Endodermal cell (in vitro differentiated cells): ENCODE results near the gene SREBF1. TPM values are rescaled to one million over a fixed set of nuclear protein-coding genes. Genes with fewer than 3 reads are reported as not detected.

Experiments
- DNase-seq: peaks from one replicate; pipeline ENCODE4 v3.0.0-alpha.2; 2017
- H3K27ac ChIP-seq: 2 replicates; pipeline ENCODE4 v1.5.1; 2013; ENCODE audit warnings: mild to moderate bottlenecking, low read depth, low read length, moderate library complexity
- H3K27me3 ChIP-seq: 2 replicates; pipeline ENCODE4 v1.6.1; 2013; ENCODE audit warnings: mild to moderate bottlenecking, low read length, moderate library complexity; ENCODE audit not compliant: insufficient read depth, control insufficient read depth, poor library complexity, severe bottlenecking
- H3K36me3 ChIP-seq: 2 replicates; pipeline ENCODE4 v1.7.0; 2013; ENCODE audit warnings: mild to moderate bottlenecking, low read length, moderate library complexity; ENCODE audit not compliant: control insufficient read depth, insufficient read depth
- H3K4me1 ChIP-seq: one replicate; pipeline ENCODE4 v1.7.0; 2013; ENCODE audit warnings: low read length; ENCODE audit not compliant: control insufficient read depth, insufficient read depth
- H3K4me3 ChIP-seq: 2 replicates; pipeline ENCODE4 v1.5.1; 2013; ENCODE audit warnings: mild to moderate bottlenecking, low read length, moderate library complexity
- H3K9ac ChIP-seq: 2 replicates; pipeline ENCODE4 v1.6.1; 2013; ENCODE audit warnings: mild to moderate bottlenecking, low read length, moderate library complexity; ENCODE audit not compliant: poor library complexity, severe bottlenecking; ENCODE audit errors: extremely low read depth
- H3K9me3 ChIP-seq: 2 replicates; pipeline ENCODE4 v1.6.1; 2013; ENCODE audit warnings: mild to moderate bottlenecking, low read length, moderate library complexity; ENCODE audit not compliant: control insufficient read depth
- H3K27ac Mint-ChIP-seq: 2 replicates; pipeline ENCODE4 v1.8.0; 2020; ENCODE audit warnings: mixed read lengths
- H3K27me3 Mint-ChIP-seq: 2 replicates; pipeline ENCODE4 v1.8.0; 2021; ENCODE audit warnings: mild to moderate bottlenecking, mixed read lengths; ENCODE audit not compliant: insufficient read depth
- H3K36me3 Mint-ChIP-seq: 2 replicates; pipeline ENCODE4 v1.8.0; 2020; ENCODE audit warnings: low read depth, mixed read lengths
- H3K4me1 Mint-ChIP-seq: 2 replicates; pipeline ENCODE4 v1.8.0; 2020; ENCODE audit warnings: mixed read lengths
- H3K4me3 Mint-ChIP-seq: 2 replicates; pipeline ENCODE4 v1.8.0; 2020; ENCODE audit warnings: mild to moderate bottlenecking, moderate library complexity, mixed read lengths
- H3K9me3 Mint-ChIP-seq: 2 replicates; pipeline ENCODE4 v1.8.0; 2020; ENCODE audit warnings: mild to moderate bottlenecking, mixed read lengths
- CTCF ChIP-seq: fragments of 200-600 bp; sonication (generic); conservative IDR thresholded peaks from 2 replicates; pipeline ENCODE4 v1.5.0; 2021; ENCODE audit warnings: antibody characterized with exemption, mild to moderate bottlenecking
- WGBS, 2 experiments: methylation state at CpG; one replicate each; pipeline versions ENCODE4 v1.1.5 to v1.1.7; 2013; ENCODE audit warnings: missing lambda C conversion rate in 2 of 2, mixed read lengths in 1 of 2; ENCODE audit not compliant: insufficient coverage in 1 of 2, insufficient read length in 1 of 2; 5-methylcytosine and 5-hydroxymethylcytosine counted together
- total RNA-seq, 2 donors: library from RNA; stranded (reverse); fragmentation: NEBNext Ultra II Directional in 1 of 2; extraction: Animal tissue kit (Norgen Biotek cat#: 25700) in 1 of 2; gene quantifications; 2 replicates in 1 of 2; 3 replicates in 1 of 2; pipeline ENCODE4 v1.2.1, GENCODE V29; 2021

SREBF1 gene
- total RNA-seq, 2 donors from 2014 or later: 39.0 to 58.2 TPM

DNA sequence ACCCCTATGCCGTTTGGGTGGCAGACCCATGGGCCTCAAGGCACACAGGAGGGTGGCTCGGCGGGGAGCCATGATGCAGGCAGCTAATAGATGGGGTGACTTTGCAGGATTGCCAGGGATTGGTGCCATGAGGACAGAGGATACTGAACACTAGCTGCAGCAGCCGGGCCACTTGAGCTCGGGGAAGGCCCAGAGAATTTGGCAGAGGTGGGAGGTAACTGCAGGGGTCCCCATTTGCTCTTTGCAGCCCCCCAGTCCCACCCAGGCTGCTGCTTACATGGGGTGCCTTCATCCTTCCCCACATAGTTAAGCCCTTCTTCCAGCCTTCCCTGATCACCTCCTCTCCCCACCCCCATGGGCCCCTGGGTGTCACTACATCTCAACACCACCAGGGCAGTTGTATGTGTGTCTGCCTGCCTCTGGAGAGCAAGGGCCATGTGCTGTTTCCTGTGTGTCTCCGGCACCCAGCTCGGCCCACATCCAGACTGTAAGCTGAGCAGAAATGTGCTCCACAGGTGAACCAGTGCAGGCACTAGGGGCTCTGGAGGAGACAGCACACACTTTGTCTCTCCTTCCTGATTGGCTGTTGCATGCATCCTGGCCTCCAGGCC lies 52.0 kb downstream of the SREBF1 start:
- no peaks in the 10 kb centered on the region for H3K36me3 ChIP-seq
- H3K9me3 ChIP-seq: no peaks in the 10 kb centered on the region
- peak; percentile 82 for DNase-seq
- Mint-ChIP-seq H3K27me3 (peaks cover 3% of the 10 kb centered on the region), H3K4me3 (peak overlapping the region; percentile 60), H3K4me1 (peaks cover 54% of the 10 kb centered on the region), H3K9me3 (no peaks in the 10 kb centered on the region), H3K27ac (no peak overlapping the region), H3K36me3 (no peaks in the 10 kb centered on the region)
- H3K27ac ChIP-seq: peak overlapping the region; percentile 90
- H3K27me3 ChIP-seq: no peaks in the 10 kb centered on the region
- TF ChIP-seq CTCF: peak; percentile 58
- H3K4me3 ChIP-seq: no peak overlapping the region
- WGBS, 2 experiments: 73 to 86% methylated on average over 5 to 7 of the region's 7 CpGs
- H3K4me1 ChIP-seq: peaks cover 38% of the 10 kb centered on the region
- no peak overlapping the region for H3K9ac ChIP-seq

DNA sequence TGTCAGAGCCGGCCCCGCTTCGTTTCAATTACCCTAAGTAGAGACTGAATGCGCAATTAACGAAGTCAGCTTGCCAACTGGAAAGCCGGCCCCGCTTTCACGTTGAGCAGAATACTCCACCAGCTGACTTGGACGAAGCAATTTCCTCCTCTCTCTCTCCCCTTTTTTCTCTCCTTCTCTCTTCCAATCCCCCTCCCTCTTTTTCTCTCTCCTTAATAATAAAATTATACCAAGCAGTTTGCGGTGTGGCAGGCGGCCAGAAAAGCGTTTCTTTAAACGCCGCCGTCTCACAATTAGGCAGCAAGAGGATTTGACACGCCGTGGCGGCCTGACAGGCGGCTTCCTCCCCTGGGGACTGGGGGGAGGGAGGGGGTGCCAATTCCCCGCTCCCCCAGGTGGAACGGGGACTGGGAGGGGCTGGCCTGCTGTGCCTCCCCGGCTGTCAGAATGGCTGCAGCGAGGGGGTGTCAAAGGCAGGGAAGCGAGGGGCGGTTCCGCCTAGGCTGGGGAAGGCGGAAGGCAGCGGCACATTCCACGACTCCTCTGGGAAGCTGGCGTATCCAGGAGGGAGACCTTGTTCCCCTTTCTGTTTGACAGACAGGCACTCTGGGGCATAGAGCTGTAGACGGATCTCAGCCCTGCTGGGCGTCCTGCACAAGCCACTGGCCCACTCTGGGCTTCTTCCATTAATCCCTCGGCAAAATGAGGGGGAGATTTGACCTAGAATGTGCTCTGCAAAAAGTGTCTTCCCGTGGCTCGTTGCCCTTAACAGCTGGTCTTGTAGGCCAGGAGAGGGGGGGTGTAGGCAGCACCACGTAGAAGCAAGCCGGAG lies 52.7 kb downstream of the SREBF1 start:
- Histone ChIP-seq H3K9me3 (no peaks in the 10 kb centered on the region), H3K4me1 (peaks cover 39% of the 10 kb centered on the region), H3K36me3 (no peaks in the 10 kb centered on the region), H3K27me3 (no peaks in the 10 kb centered on the region), H3K4me3 (peak overlapping the region; percentile 79), H3K9ac (peak overlapping the region; percentile 25), H3K27ac (peak overlapping the region; percentile 90)
- Mint-ChIP-seq H3K27ac (no peak overlapping the region), H3K27me3 (peaks cover 3% of the 10 kb centered on the region), H3K4me3 (peak overlapping the region; percentile 60), H3K4me1 (peaks cover 51% of the 10 kb centered on the region), H3K9me3 (no peaks in the 10 kb centered on the region), H3K36me3 (no peaks in the 10 kb centered on the region)
- 6 to 17% methylated on average over 16 to 37 of the region's 37 CpGs for WGBS, 2 experiments
- TF ChIP-seq CTCF: no peak
- peak; percentile 86 for DNase-seq

DNA sequence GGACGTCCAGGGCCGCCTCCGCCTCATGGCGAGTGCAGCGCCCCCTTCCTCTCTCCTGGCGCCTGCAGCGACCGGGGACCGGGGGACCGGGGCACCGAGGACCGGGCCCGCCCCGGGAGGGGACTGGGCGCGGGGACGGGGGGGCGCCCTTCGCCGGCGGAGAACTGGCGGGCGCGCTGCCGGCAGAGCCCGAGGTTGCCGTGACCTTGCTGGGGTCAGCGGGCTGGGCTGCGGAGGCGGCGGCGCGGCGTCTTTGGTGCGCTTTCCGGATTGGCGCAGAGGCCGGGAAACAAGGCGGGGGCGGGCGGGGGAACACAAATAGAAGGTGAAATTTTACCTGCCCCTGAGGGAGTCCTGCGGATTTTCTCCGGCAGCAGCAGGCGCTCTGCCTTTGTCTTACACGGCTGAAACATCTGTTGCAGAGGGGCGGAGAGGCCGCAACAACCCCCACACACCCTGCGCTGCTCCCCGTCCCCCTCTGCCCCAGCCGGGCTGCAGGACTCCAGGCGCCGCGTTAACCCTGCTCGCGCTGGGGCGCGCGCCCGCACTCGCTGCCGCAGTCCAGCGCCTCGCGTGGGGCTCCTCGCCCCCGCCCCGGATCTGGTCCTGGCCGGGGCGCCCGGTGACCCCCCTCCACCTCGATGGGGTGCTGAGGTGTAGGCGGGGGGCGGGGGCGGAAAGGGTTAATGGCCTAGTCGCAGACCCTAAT lies 53.5 kb downstream of the SREBF1 start:
- Mint-ChIP-seq H3K27me3 (peaks cover 3% of the 10 kb centered on the region), H3K4me3 (peak overlapping the region; percentile 60), H3K27ac (no peak overlapping the region), H3K4me1 (peaks cover 57% of the 10 kb centered on the region), H3K9me3 (no peaks in the 10 kb centered on the region), H3K36me3 (no peaks in the 10 kb centered on the region)
- peak; percentile 70 for TF ChIP-seq CTCF
- peak; percentile 95 for DNase-seq
- no peaks in the 10 kb centered on the region for H3K27me3 ChIP-seq
- H3K4me1 ChIP-seq: peaks cover 45% of the 10 kb centered on the region
- peak overlapping the region; percentile 79 for H3K4me3 ChIP-seq
- peak overlapping the region; percentile 90 for H3K27ac ChIP-seq
- H3K36me3 ChIP-seq: no peaks in the 10 kb centered on the region
- peak overlapping the region; percentile 25 for H3K9ac ChIP-seq
- H3K9me3 ChIP-seq: no peaks in the 10 kb centered on the region
- 0% methylated on average over 33 to 75 of the region's 75 CpGs for WGBS, 2 experiments
